ENCODE measurements around the gene FBF1.

DNA sequence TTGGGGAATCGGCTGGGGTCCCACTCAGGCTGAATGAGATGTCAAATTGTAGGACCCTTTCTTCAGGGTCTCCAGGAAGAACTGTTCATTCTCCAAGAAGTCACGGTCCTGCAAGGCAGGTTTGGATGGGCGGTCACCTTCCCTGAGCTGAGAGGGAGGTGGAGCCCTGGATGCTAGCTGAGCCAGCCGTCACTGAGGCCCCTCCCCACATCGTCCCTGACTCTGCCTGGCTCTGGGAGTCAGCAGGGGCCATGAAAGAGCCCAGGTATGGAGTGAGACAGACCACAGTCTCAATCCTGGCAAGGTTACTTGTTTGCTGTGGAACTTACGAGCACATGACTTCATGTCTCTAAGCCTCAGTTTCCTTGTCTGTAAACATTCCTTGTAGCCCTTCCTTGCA is 30.1 kb downstream of the FBF1 start:
- TF ChIP-seq COPS2 (conservative IDR thresholded peaks at IDR 0.05) (no peak), SP2 (IDR thresholded peaks at IDR 0.05; ENCODE audit: extremely low read depth, low read depth, low read length, poor library complexity, severe bottlenecking) (no peak)
